Caco-2 (cell line): ENCODE measurements around the gene RBM8A. TPM values are rescaled to one million over a fixed set of nuclear protein-coding genes. Genes with fewer than 3 reads are reported as not detected.

Experiments
- BruUV-seq: library from RNA; stranded (reverse); fragments of 400-500 nt; replicated peaks from 2 replicates; lab custom pipeline; 2021; lab: Mats Ljungman, UMichigan
- CTCF ChIA-PET: fragments of 300-600 bp; sonication (Branson Sonifier 250); formaldehyde crosslinking; loops from one replicate; lab custom pipeline; 2022; ENCODE audit warnings: antibody characterized with exemption; lab: Charles Lee
- POLR2A ChIA-PET: fragments of 300-600 bp; sonication (Branson Sonifier 250); formaldehyde crosslinking; loops from one replicate; lab custom pipeline; 2022; ENCODE audit warnings: antibody characterized with exemption; lab: Charles Lee
- DNase-seq, 2 experiments: peaks; one replicate each; pipeline versions ENCODE4 v3.0.0 to v3.0.0-alpha.2; 2020 to 2022
- H3K27me3 ChIP-seq: replicated peaks from 2 replicates; pipeline ENCODE4 v1.6.0; 2011; ENCODE audit warnings: low read length; ENCODE audit not compliant: control insufficient read depth, insufficient read depth
- H3K36me3 ChIP-seq: 2 replicates; pipeline ENCODE4 v1.5.1; 2011; ENCODE audit warnings: low read length; ENCODE audit not compliant: control insufficient read depth, insufficient read depth
- H3K4me1 ChIP-seq: fragments of 250-450 bp; sonication (Bioruptor Pico); 2 replicates; pipeline ENCODE4 v1.5.1; 2020; ENCODE audit warnings: mild to moderate bottlenecking
- H3K4me3 ChIP-seq: 2 replicates; pipeline ENCODE4 v1.5.1; 2011; ENCODE audit warnings: low read depth, mild to moderate bottlenecking, control low read depth, low read length
- H3K9me3 ChIP-seq: fragments of 250-450 bp; sonication (Bioruptor Pico); 2 replicates; pipeline ENCODE4 v1.5.1; 2020; ENCODE audit warnings: mild to moderate bottlenecking, moderate library complexity
- H3K27ac Mint-ChIP-seq: one replicate; pipeline ENCODE4 v1.8.0; 2022; ENCODE audit warnings: mixed read lengths; ENCODE audit not compliant: unreplicated experiment
- H3K27me3 Mint-ChIP-seq: one replicate; pipeline ENCODE4 v1.8.0; 2022; ENCODE audit warnings: mixed read lengths; ENCODE audit not compliant: insufficient read depth, unreplicated experiment
- H3K36me3 Mint-ChIP-seq: one replicate; pipeline ENCODE4 v1.8.0; 2022; ENCODE audit warnings: mild to moderate bottlenecking, mixed read lengths; ENCODE audit not compliant: insufficient read depth, unreplicated experiment
- H3K4me1 Mint-ChIP-seq: one replicate; pipeline ENCODE4 v1.8.0; 2022; ENCODE audit warnings: low read depth, mixed read lengths; ENCODE audit not compliant: unreplicated experiment
- H3K4me3 Mint-ChIP-seq: one replicate; pipeline ENCODE4 v1.8.0; 2022; ENCODE audit warnings: mild to moderate bottlenecking, moderate library complexity, mixed read lengths; ENCODE audit not compliant: unreplicated experiment
- H3K9me3 Mint-ChIP-seq: one replicate; pipeline ENCODE4 v1.8.0; 2022; ENCODE audit warnings: mixed read lengths; ENCODE audit not compliant: unreplicated experiment
- CTCF ChIP-seq, 2 experiments: fragments of 200-600 bp in 1 of 2; IDR thresholded peaks; 1 replicate in 1 of 2; 2 replicates in 1 of 2; pipeline versions ENCODE4 v1.5.1 to v1.8.0; 2011 to 2022; ENCODE audit warnings: antibody characterized with exemption in 1 of 2, control low read depth in 1 of 2, inconsistent platforms in 1 of 2, low read depth in 1 of 2, low read length in 1 of 2, mild to moderate bottlenecking in 1 of 2, moderate library complexity in 1 of 2; ENCODE audit not compliant: insufficient read depth in 1 of 2, severe bottlenecking in 1 of 2, unreplicated experiment in 1 of 2
- intact Hi-C: fragments of 100-400 bp; cut with micrococcal nuclease; formaldehyde crosslinking; loops from one replicate; pipeline ENCODE4 v1.10.0; 2022; ENCODE audit not compliant: unreplicated experiment
- total RNA-seq: library from RNA; stranded (reverse); gene quantifications from 2 replicates; pipeline ENCODE4 v1.2.3, GENCODE V29; 2022

Gene RBM8A
- total RNA-seq, 1 experiment from 2014 or later: 185 TPM

GRCh38 chr1:145963265-145964019 is 36.2 kb upstream of the RBM8A start:
- peaks cover 21% of the 10 kb centered on the region for H3K4me1 Mint-ChIP-seq
- H3K4me3 Mint-ChIP-seq: peak overlapping the region; percentile 87
- no TSS peak for BruUV-seq
- no peaks in the 10 kb centered on the region; the same call in 1 of the 2 replicates for H3K9me3 ChIP-seq
- H3K9me3 Mint-ChIP-seq: no peaks in the 10 kb centered on the region
- H3K36me3 ChIP-seq: no peaks in the 10 kb centered on the region
- no peaks in the 10 kb centered on the region; the same call in 1 of the 2 replicates for H3K27me3 ChIP-seq
- no peak for TF ChIP-seq CTCF (IDR thresholded peaks at IDR 0.05; ENCODE audit: insufficient read depth in 1 of 2, low read depth in 1 of 2, low read length in 1 of 2, severe bottlenecking in 1 of 2, unreplicated experiment in 1 of 2)
- ChIA-PET CTCF (interaction anchor here (2.0 to 2.4 kb wide), 3 partner anchors 15 to 118 kb away, joined by 9 to 18 read pairs (median 14); partner anchors contain the start of genes NUDT17 and RBM8A), POLR2A (interaction anchor here (1.9 kb wide), 1 partner anchor 36 kb away, joined by 25 read pairs; the partner anchor contains the start of gene RBM8A)
- peak overlapping the region; percentile 52; the same call in 1 of the 2 replicates for H3K4me3 ChIP-seq
- intact Hi-C loops: loop anchor here (1.0 to 5.0 kb wide), 6 partner anchors 31 to 74 kb away; partner anchors contain the start of genes PEX11B, RBM8A and TXNIP
- no peak overlapping the region for H3K27ac Mint-ChIP-seq
- H3K4me1 ChIP-seq: peaks cover 17% of the 10 kb centered on the region
- peaks cover 11% of the 10 kb centered on the region for H3K27me3 Mint-ChIP-seq
- DNase-seq: no peak
- H3K36me3 Mint-ChIP-seq: no peaks in the 10 kb centered on the region

GRCh38 chr1:145962157-145963102 is 35.1 kb upstream of the RBM8A start:
- H3K4me1 Mint-ChIP-seq: peaks cover 22% of the 10 kb centered on the region
- peak overlapping the region; percentile 40 for H3K4me3 ChIP-seq
- POLR2A ChIA-PET: no interaction called here
- H3K4me1 ChIP-seq: peaks cover 20% of the 10 kb centered on the region
- peaks cover 11% of the 10 kb centered on the region for H3K27me3 Mint-ChIP-seq
- peak overlapping the region; percentile 68 for H3K4me3 Mint-ChIP-seq
- H3K9me3 ChIP-seq: no peaks in the 10 kb centered on the region; the same call in 1 of the 2 replicates
- intact Hi-C loops: loop anchor here (2.0 to 5.0 kb wide), 3 partner anchors 36 to 75 kb away; partner anchors contain the start of gene RBM8A
- TF ChIP-seq CTCF (IDR thresholded peaks at IDR 0.05; ENCODE audit: insufficient read depth in 1 of 2, low read depth in 1 of 2, low read length in 1 of 2, severe bottlenecking in 1 of 2, unreplicated experiment in 1 of 2): no peak
- CTCF ChIA-PET: interaction anchor here (2.1 kb wide), 1 partner anchor 35 kb away, joined by 14 read pairs; the partner anchor contains the start of gene RBM8A
- no peaks in the 10 kb centered on the region for H3K36me3 Mint-ChIP-seq
- no TSS peak for BruUV-seq
- no peak overlapping the region for H3K27ac Mint-ChIP-seq
- H3K9me3 Mint-ChIP-seq: no peaks in the 10 kb centered on the region
- no peaks in the 10 kb centered on the region for H3K36me3 ChIP-seq
- H3K27me3 ChIP-seq: no peaks in the 10 kb centered on the region; the same call in 1 of the 2 replicates
- DNase-seq: no peak
